B cell (primary cell): ENCODE results near the gene NF2. TPM values are rescaled to one million over a fixed set of nuclear protein-coding genes. Genes with fewer than 3 reads are reported as not detected.
A peak's percentile ranks its signal among the peaks of the same experiment; 100 is the strongest.

Source experiments
- ATAC-seq: fragments of 200-7000 bp; cut with Tn5 transposase; one replicate; pipeline ENCODE4 v1.10.0; 2021; ENCODE audit warnings: low read depth, mild to moderate bottlenecking, moderate number of reproducible peaks, moderate library complexity
- CTCF ChIA-PET: fragments of 350-600 bp; sonication (Branson Sonifier 250); formaldehyde crosslinking; loops from one replicate; lab custom pipeline; 2021; ENCODE audit warnings: antibody characterized with exemption, inconsistent platforms; lab: Charles Lee
- POLR2A ChIA-PET: fragments of 350-600 bp; sonication (Branson Sonifier 250); formaldehyde crosslinking; loops from one replicate; lab custom pipeline; 2021; ENCODE audit warnings: antibody characterized with exemption; lab: Charles Lee
- DNase-seq: peaks from one replicate; pipeline ENCODE4 v3.0.0; 2013
- H2AFZ ChIP-seq: 2 replicates; pipeline ENCODE4 v1.6.1; 2012; ENCODE audit warnings: mild to moderate bottlenecking, low read depth, low read length; ENCODE audit not compliant: insufficient read depth, poor library complexity, severe bottlenecking
- H3K27ac ChIP-seq, 2 donors: 1 replicate in 1 of 2; 2 replicates in 1 of 2; pipeline ENCODE4 v1.5.1; 2012 to 2013; ENCODE audit warnings: low read length in 2 of 2, mild to moderate bottlenecking in 2 of 2, moderate library complexity in 1 of 2
- H3K27me3 ChIP-seq, 4 experiments: fragments of 200-600 bp in 1 of 4; sonication (generic) in 1 of 4; replicated peaks in 1 of 4; 1 replicate in 2 of 4; 2 replicates in 2 of 4; pipeline versions ENCODE4 v1.6.1 to v1.7.0; 2013 to 2016; ENCODE audit warnings: low read length in 3 of 4, mild to moderate bottlenecking in 2 of 4, mixed read lengths in 1 of 4, moderate library complexity in 1 of 4; ENCODE audit not compliant: insufficient read depth in 4 of 4, control insufficient read depth in 3 of 4; ENCODE audit errors: control extremely low read depth in 1 of 4
- H3K36me3 ChIP-seq, 2 experiments: replicated peaks in 1 of 2; 1 replicate in 1 of 2; 2 replicates in 1 of 2; pipeline versions ENCODE4 v1.6.1 to v1.7.1; 2013; ENCODE audit warnings: low read length in 1 of 2; ENCODE audit not compliant: insufficient read depth in 2 of 2, control insufficient read depth in 1 of 2; ENCODE audit errors: control extremely low read depth in 1 of 2, extremely low read depth in 1 of 2
- H3K4me1 ChIP-seq, 2 donors: fragments of 200-600 bp in 1 of 2; sonication (generic) in 1 of 2; 1 replicate in 1 of 2; 2 replicates in 1 of 2; pipeline versions ENCODE4 v1.5.1 to v1.6.1; 2013 to 2017; ENCODE audit warnings: low read length in 2 of 2; ENCODE audit not compliant: control insufficient read depth in 2 of 2, insufficient read depth in 2 of 2
- H3K4me2 ChIP-seq: replicated peaks from 2 replicates; pipeline ENCODE3; 2012; ENCODE audit warnings: mild to moderate bottlenecking, low read depth, low read length; ENCODE audit not compliant: poor library complexity, severe bottlenecking
- H3K4me3 ChIP-seq, 5 experiments: fragments of 200-600 bp in 1 of 5; sonication (generic) in 1 of 5; 1 replicate in 3 of 5; 2 replicates in 2 of 5; pipeline versions ENCODE4 v1.5.1 to v1.7.0; 2011 to 2016; ENCODE audit warnings: low read length in 4 of 5, mild to moderate bottlenecking in 4 of 5, low read depth in 2 of 5, control low read depth in 1 of 5, moderate library complexity in 1 of 5; ENCODE audit not compliant: insufficient read depth in 1 of 5; ENCODE audit errors: control extremely low read depth in 1 of 5, extremely low read depth in 1 of 5
- H3K79me2 ChIP-seq: fragments of 200-600 bp; sonication (generic); one replicate; pipeline ENCODE4 v1.6.0; 2016; ENCODE audit warnings: low read length; ENCODE audit not compliant: control insufficient read depth, insufficient read depth
- H3K9ac ChIP-seq: fragments of 200-600 bp; sonication (generic); 2 replicates; pipeline ENCODE4 v1.6.1; 2017; ENCODE audit warnings: mild to moderate bottlenecking, low read length, moderate library complexity
- H3K9me3 ChIP-seq, 3 donors: one replicate each; pipeline versions ENCODE4 v1.6.1 to v1.7.1; 2013; ENCODE audit warnings: low read length in 2 of 3; ENCODE audit not compliant: control insufficient read depth in 2 of 3, insufficient read depth in 1 of 3; ENCODE audit errors: control extremely low read depth in 1 of 3
- H4K20me1 ChIP-seq: 2 replicates; pipeline ENCODE4 v1.6.0; 2012; ENCODE audit warnings: mild to moderate bottlenecking, low read length; ENCODE audit not compliant: insufficient read depth, control insufficient read depth, poor library complexity, severe bottlenecking
- H3K27ac Mint-ChIP-seq: one replicate; pipeline ENCODE4 v1.8.0; 2021; ENCODE audit warnings: mixed read lengths
- H3K27me3 Mint-ChIP-seq: one replicate; pipeline ENCODE4 v1.8.0; 2021; ENCODE audit warnings: mixed read lengths
- H3K4me1 Mint-ChIP-seq: one replicate; pipeline ENCODE4 v1.8.0; 2021; ENCODE audit warnings: mixed read lengths
- H3K4me3 Mint-ChIP-seq: one replicate; pipeline ENCODE4 v1.8.0; 2021; ENCODE audit warnings: mixed read lengths
- H3K9me3 Mint-ChIP-seq: one replicate; pipeline ENCODE4 v1.8.0; 2022; ENCODE audit warnings: mixed read lengths; ENCODE audit not compliant: insufficient read depth
- CTCF ChIP-seq: fragments of 200-600 bp; IDR thresholded peaks from one replicate; pipeline ENCODE4 v1.8.0; 2022; ENCODE audit warnings: antibody characterized with exemption, mild to moderate bottlenecking
- EZH2 ChIP-seq: IDR thresholded peaks from 2 replicates; pipeline ENCODE4 v1.6.1; 2012; ENCODE audit warnings: borderline replicate concordance, low read depth, mild to moderate bottlenecking, moderate library complexity, low read length; ENCODE audit not compliant: insufficient read depth, poor library complexity, severe bottlenecking
- WGBS: methylation state at CpG from one replicate; pipeline ENCODE4 v1.1.5; 2013; ENCODE audit warnings: missing lambda C conversion rate; ENCODE audit not compliant: insufficient coverage; 5-methylcytosine and 5-hydroxymethylcytosine counted together
- intact Hi-C: fragments of 100-400 bp; cut with micrococcal nuclease; formaldehyde crosslinking; loops from one replicate; pipeline ENCODE4 v1.10.0; 2022
- polyA plus RNA-seq: library from polyadenylated mRNA; depleted of rRNA; stranded (reverse); fragments of >200 nt; gene quantifications from 2 replicates; pipeline ENCODE4 v1.2.3, GENCODE V29; 2012
- total RNA-seq, 2 donors: library from RNA; stranded (reverse); fragments of 120-200 nt in 1 of 2; gene quantifications; 1 replicate in 1 of 2; 2 replicates in 1 of 2; pipeline versions ENCODE4 v1.2.3 to v1.2.4, GENCODE V29; 2013 to 2022

Gene NF2
- total and polyA plus RNA-seq, 2 donors (not counting 1 experiment from before 2014, with no cell fraction given) = 9.4 to 26.6 TPM

GRCh38 chr22:29555065-29555644, 48.3 kb upstream of the NF2 start:
- ATAC-seq = no peak
- POLR2A ChIA-PET = no interaction called here

More at GRCh38 chr22:29555065-29555644, 48.3 kb upstream of the NF2 start:
- Histone ChIP-seq H4K20me1 (no peaks in the 10 kb centered on the region), H3K79me2 (peaks cover 17% of the 10 kb centered on the region), H2AFZ (no peak overlapping the region), H3K27ac (peak overlapping the region in 1 of 2 donors; percentile 79), H3K4me3 (no peak overlapping the region), H3K4me2 (no peak overlapping the region), H3K27me3 (no peaks in the 10 kb centered on the region), H3K4me1 (peaks cover 7 to 15% of the 10 kb centered on the region in 2 donors), H3K9me3 (no peaks in the 10 kb centered on the region), H3K9ac (no peak overlapping the region), H3K36me3 (peaks cover 0 to 32% of the 10 kb centered on the region in 2 experiments)
- Mint-ChIP-seq H3K27me3 (no peaks in the 10 kb centered on the region), H3K9me3 (no peaks in the 10 kb centered on the region), H3K4me3 (peak overlapping the region; percentile 45), H3K27ac (peak overlapping the region; percentile 75), H3K4me1 (peaks cover 19% of the 10 kb centered on the region)
- 100% methylated on average over 1 of the region's 4 CpGs for WGBS
- DNase-seq = no peak
- CTCF ChIA-PET = interaction anchor here (2.2 kb wide), 1 partner anchor 159 kb away, joined by 12 read pairs; no protein-coding TSS in a partner anchor
- TF ChIP-seq EZH2 (no peak), CTCF (no peak)
- intact Hi-C loops = no loop called here
